ENCODE results near the gene CERK.

Gene CERK

GRCh38 chr22:46714550-46714949 lies 23.5 kb downstream of the CERK start:
- TF ChIP-seq GABPA (IDR thresholded peaks at IDR 0.05; ENCODE audit: low read depth) (no peak), SPI1 (IDR thresholded peaks at IDR 0.05; ENCODE audit: borderline replicate concordance, low read depth) (no peak), REST (IDR thresholded peaks at IDR 0.05; ENCODE audit: insufficient replicate concordance, low read depth) (no peak), POLR2AphosphoS5 (IDR thresholded peaks at IDR 0.05; ENCODE audit: low read depth) (no peak)
- TF ChIP-seq, protein P1, sequence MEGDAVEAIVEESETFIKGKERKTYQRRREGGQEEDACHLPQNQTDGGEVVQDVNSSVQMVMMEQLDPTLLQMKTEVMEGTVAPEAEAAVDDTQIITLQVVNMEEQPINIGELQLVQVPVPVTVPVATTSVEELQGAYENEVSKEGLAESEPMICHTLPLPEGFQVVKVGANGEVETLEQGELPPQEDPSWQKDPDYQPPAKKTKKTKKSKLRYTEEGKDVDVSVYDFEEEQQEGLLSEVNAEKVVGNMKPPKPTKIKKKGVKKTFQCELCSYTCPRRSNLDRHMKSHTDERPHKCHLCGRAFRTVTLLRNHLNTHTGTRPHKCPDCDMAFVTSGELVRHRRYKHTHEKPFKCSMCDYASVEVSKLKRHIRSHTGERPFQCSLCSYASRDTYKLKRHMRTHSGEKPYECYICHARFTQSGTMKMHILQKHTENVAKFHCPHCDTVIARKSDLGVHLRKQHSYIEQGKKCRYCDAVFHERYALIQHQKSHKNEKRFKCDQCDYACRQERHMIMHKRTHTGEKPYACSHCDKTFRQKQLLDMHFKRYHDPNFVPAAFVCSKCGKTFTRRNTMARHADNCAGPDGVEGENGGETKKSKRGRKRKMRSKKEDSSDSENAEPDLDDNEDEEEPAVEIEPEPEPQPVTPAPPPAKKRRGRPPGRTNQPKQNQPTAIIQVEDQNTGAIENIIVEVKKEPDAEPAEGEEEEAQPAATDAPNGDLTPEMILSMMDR (IDR thresholded peaks at IDR 0.05; ENCODE audit: insufficient read depth, low read length): no peak
- no peak for DNase-seq (ENCODE audit: low read depth in 1 of 2, low spot score in 1 of 2)
- Histone ChIP-seq H3K27ac (replicated peaks) (no peak overlapping the region), H3K4me3 (replicated peaks; ENCODE audit: insufficient read depth, low read length) (no peak overlapping the region), H3K27me3 (ENCODE audit: insufficient read depth, poor library complexity, severe bottlenecking) (no peaks in the 10 kb centered on the region)

GRCh38 chr22:46712288-46712687 lies 25.8 kb downstream of the CERK start:
- Histone ChIP-seq H3K4me3 (replicated peaks; ENCODE audit: insufficient read depth, low read length) (no peak overlapping the region), H3K27ac (replicated peaks) (no peak overlapping the region)
- DNase-seq (ENCODE audit: low read depth in 1 of 2, low spot score in 1 of 2): no peak

GRCh38 chr22:46710806-46711205 lies 27.2 kb downstream of the CERK start:
- Histone ChIP-seq H3K4me3 (replicated peaks; ENCODE audit: insufficient read depth, low read length) (no peak overlapping the region), H3K27me3 (ENCODE audit: insufficient read depth, poor library complexity, severe bottlenecking) (no peaks in the 10 kb centered on the region), H3K27ac (replicated peaks) (no peak overlapping the region)
- no peak for TF ChIP-seq POLR2AphosphoS5 (IDR thresholded peaks at IDR 0.05; ENCODE audit: low read depth)
- no peak for TF ChIP-seq REST (IDR thresholded peaks at IDR 0.05; ENCODE audit: insufficient replicate concordance, low read depth)
- no peak for DNase-seq (ENCODE audit: low read depth in 1 of 2, low spot score in 1 of 2)

More at GRCh38 chr22:46712288-46712687, 25.8 kb downstream of the CERK start:
- TF ChIP-seq REST (IDR thresholded peaks at IDR 0.05; ENCODE audit: insufficient replicate concordance, low read depth): no peak
- no peak for TF ChIP-seq SPI1 (IDR thresholded peaks at IDR 0.05; ENCODE audit: borderline replicate concordance, low read depth)
- TF ChIP-seq, protein P1 (IDR thresholded peaks at IDR 0.05; ENCODE audit: insufficient read depth, low read length): no peak
- no peak for TF ChIP-seq GABPA (IDR thresholded peaks at IDR 0.05; ENCODE audit: low read depth)
- TF ChIP-seq POLR2AphosphoS5 (IDR thresholded peaks at IDR 0.05; ENCODE audit: low read depth): no peak
- no peaks in the 10 kb centered on the region for H3K27me3 ChIP-seq (ENCODE audit: insufficient read depth, poor library complexity, severe bottlenecking)

Data from HL-60 (cell line).